GM08714 (cell line): ENCODE results near the gene MYH9.
A peak's percentile ranks its signal among the peaks of the same experiment; 100 is the strongest.

Experiments
- H3K4me3 ChIP-seq: fragments of 200-500 bp; sonication (Bioruptor generic); 2 replicates; pipeline ENCODE4 v1.5.1; 2014; ENCODE audit warnings: mild to moderate bottlenecking, low read length, inconsistent platforms
- ZNF274 ChIP-seq: IDR thresholded peaks from 2 replicates; pipeline ENCODE4 v1.6.1; 2012; ENCODE audit warnings: mild to moderate bottlenecking, low read depth, low read length

The MYH9 gene

DNA sequence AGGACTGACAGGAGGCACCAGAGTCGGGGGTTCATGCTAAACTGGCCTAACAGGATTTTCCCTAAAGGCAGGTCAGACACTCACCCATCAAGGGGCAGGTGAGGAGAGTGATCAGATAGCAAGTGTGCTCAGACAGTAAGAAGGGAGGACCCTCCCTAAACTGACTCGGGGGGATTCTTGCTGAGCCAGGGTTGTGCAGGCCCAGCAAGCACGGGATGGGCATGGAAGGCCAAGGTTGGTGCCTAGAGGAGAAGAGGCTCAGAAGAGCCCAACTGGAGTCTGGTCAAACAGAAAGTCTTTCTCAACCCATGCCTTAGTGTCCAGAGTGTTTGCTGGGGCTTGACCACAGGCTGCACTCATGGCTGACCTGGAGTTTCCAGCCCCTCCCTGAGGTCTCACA is 141.0 kb downstream of the MYH9 start:
- no peak for TF ChIP-seq ZNF274

GRCh38 chr22:36245805-36246356 is 141.9 kb downstream of the MYH9 start:
- H3K4me3 ChIP-seq: no peak overlapping the region
- TF ChIP-seq ZNF274: no peak

More for the DNA sequence above, 141.0 kb downstream of the MYH9 start:
- no peak overlapping the region for H3K4me3 ChIP-seq

DNA sequence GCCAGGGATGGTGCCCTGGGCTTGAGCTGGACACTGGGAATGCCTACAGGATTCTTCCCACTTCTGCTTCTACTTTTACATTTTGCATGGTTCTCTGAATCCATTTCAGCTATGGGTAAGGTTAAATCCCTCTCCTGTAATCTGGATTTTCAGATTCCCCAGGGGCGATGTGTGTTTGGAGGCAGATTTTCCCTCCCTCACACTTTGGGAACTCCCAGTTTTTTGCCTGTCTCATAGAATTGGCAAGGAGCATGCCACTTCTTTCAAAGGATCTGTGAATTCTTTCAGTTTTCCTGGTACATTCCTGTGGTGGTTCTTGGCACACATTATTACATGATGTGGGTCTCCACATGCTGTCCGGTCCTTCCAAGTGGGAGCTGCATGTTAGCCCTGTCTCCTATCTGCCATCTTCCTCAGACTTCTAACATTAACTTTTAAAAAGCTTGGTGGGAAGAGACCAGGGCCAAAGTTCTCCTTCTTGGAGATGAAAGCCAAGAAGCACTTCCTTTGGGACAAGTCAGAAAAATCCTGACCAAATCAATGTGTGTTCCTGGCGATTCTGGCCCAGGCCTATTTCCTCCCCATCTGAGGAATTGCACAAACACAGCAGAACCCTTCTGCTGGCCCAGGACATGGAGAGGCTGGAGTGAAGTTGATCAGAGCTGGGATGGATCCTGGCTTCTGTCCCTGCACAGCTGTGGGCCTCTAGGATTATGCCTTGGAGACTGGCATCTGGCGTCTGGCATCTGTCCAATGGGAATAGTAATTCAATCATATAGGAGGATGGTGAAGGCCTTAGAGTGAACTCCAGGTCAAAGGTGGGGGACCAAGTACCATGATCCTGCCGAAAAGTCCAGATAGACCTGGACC is 143.0 kb downstream of the MYH9 start:
- H3K4me3 ChIP-seq: no peak overlapping the region
- TF ChIP-seq ZNF274: no peak

- TF ChIP-seq ZNF274: no peak
- H3K4me3 ChIP-seq: no peak overlapping the region
Observed at GRCh38 chr22:36243986-36244385, 143.8 kb downstream of the MYH9 start.

DNA sequence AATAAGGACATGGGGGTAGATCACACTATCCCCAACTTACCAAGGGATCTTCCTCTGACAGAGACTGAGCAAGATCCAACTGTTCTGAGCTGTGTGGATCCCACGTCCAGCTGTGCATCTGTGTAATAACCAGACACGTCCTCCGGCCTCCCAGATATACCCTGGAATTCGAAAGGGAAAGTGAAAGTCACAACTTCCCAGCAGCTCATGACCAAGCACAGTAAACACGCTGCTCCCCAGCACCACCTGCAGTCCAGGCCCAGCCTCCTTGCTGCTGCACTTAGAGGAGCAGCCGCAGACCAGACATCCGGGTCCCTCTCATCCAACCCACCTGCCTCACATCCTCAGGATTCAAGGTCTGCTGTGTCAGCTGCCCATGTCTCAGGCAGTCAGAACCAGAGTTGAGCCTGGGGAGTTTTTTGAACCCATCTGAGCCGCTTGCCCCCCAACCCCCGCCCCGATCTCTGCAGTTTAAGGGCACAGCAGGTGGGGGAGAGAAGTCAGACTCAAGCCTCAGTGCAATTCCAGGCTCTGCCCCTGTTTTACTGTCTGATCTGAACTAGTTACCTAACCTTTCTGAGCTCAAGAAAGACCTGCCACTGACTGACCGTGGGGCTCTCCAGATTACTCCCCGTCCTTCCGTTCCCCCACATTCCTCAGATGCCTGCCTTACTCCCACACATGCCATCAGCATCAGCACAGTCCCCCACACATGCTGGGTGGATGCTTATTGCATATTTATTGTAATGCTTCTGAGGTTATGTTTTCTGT is 148.2 kb downstream of the MYH9 start, which contains the start of gene APOL2:
Gene APOL2 (minus strand): TSS at position 127 of the 771 bp plus-strand sequence. CDS start 6,365 bp downstream, outside the sequence.
- TF ChIP-seq ZNF274: no peak
- peak within 1 kb of the TSS; percentile 90 for H3K4me3 ChIP-seq

GRCh38 chr22:36239150-36239400 is 148.7 kb downstream of the MYH9 start:
- TF ChIP-seq ZNF274: no peak
- peak overlapping the region; percentile 90 for H3K4me3 ChIP-seq

- no peak for TF ChIP-seq ZNF274
- peak overlapping the region; percentile 90 for H3K4me3 ChIP-seq
Observed at GRCh38 chr22:36238373-36239149, 149.2 kb downstream of the MYH9 start.

DNA sequence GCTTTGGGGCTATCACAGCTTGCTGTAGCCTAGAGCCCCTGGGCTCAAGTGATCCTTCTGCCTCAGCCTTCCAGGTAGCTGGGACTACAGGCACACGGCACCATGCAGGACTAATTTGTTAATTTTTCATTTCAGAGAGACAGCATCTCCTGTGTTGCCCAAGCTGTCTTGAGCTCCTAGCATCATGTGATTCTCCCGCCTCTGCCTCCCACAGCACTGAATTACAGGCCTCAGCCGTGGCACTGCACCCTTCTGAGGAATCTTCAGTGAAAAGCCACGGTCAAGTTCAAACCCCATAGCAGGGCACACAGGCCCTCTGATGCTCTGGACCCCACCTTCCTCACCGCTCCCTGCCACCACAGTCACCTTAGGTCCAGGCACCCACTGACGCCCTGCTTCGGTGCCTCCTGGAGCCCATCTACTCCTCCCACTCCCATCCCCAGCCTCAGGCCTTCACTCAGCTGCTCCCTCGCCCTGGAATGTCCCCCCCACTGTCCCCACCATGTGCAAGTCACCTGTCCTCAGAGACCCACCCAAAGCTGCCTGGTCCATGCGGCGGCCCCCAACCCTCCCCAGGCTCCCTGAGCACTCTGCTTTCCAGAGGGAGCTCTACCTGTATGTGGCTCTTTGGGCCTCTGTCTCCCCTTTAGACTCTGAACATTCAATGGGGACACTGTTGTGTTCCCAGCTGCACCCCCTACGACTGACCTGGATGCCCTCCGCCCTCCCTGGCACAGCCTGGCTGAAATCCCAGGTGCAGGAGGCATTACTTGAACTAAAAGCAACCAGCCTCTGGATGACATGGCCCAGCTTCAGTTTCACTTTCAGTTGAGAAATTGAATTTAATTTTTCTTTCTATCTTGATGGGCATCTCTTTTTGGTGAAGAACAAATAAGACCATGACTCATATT is 150.1 kb downstream of the MYH9 start:
- H3K4me3 ChIP-seq: peak overlapping the region; percentile 90; the same call in 1 of the 2 replicates
- TF ChIP-seq ZNF274: no peak

DNA sequence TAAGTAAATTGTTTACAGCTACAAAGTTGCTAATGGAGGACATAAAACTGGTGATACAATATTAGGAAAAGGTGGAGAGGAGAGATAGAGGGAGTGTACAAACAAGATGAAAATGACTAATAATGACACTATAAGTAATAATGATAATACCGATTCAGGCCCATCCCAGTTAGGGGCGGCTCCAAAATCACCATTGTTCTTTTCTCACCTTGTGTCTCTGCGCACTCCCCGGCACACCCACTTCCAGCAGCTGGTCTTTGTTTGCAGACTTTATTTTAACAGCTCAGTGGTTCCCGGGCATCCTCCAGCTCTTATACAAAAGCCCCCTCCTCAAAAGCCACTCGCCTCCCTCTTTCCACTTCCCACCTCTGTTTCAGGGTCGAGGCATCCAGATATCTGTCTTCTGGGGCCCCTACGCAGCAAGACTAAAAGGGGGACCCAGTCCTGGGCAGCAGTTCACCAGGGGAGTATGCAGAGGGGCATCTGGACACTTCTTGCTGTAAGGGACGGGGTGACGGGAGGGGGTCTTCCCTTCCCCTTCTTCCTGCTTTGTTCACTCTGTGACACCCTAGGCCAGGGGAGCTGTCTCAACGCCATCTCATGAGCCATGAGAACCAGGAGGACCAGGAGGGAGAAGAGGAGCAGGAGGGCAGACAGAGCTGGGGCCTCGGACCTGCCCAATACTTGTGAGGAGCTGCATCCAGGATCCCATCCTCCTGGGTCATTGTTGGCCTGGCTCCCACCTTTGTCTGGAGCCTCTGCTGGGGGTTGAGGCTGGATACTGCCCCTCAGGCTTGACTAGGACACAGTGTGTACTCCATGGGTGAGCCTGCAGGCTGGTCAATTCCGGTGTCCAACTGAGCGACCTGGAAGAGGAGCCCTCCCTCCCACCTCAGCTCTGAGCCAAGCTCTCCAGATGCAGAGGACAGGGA is 151.1 kb downstream of the MYH9 start:
- TF ChIP-seq ZNF274: no peak
- no peak overlapping the region for H3K4me3 ChIP-seq

- H3K4me3 ChIP-seq: no peak overlapping the region
- no peak for TF ChIP-seq ZNF274
Observed at GRCh38 chr22:36235585-36235984, 152.2 kb downstream of the MYH9 start.

DNA sequence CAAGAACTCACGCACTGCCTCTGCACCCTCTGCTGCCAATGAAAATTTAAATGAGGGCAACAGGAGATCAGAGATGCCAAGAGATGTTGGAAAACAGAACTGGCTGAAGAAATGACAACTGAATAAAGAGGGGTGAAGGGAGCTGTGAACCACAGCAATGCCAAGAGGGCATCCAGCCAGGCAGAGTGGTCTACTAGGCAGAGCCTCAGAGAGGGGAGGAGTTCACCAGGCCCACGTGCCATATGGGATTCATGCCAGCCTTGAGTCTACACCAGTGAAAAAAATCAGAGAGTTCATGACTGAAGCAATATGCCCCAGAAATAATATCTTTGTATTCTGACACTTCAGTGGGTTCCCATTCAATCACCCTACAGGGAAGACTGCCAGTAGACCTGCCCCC is 152.8 kb downstream of the MYH9 start:
- H3K4me3 ChIP-seq: no peak overlapping the region
- no peak for TF ChIP-seq ZNF274

- H3K4me3 ChIP-seq: no peak overlapping the region
- no peak for TF ChIP-seq ZNF274
Observed at GRCh38 chr22:36234213-36234612, 153.6 kb downstream of the MYH9 start.
